Activated effector memory CD4-positive, alpha-beta T cell treated with Interleukin-2 at 50 U/mL for 16 hours (primary cell): ENCODE results near the gene HOXB1.
"Not testable (repeated sequence)": the region's sequence is repeated elsewhere in the genome, so short reads cannot be mapped to it uniquely, and the experiment has no call there.

Source experiments
- DNase-seq: peaks from one replicate; pipeline ENCODE4 v3.0.0-alpha.2; 2020

HOXB1 gene

DNA sequence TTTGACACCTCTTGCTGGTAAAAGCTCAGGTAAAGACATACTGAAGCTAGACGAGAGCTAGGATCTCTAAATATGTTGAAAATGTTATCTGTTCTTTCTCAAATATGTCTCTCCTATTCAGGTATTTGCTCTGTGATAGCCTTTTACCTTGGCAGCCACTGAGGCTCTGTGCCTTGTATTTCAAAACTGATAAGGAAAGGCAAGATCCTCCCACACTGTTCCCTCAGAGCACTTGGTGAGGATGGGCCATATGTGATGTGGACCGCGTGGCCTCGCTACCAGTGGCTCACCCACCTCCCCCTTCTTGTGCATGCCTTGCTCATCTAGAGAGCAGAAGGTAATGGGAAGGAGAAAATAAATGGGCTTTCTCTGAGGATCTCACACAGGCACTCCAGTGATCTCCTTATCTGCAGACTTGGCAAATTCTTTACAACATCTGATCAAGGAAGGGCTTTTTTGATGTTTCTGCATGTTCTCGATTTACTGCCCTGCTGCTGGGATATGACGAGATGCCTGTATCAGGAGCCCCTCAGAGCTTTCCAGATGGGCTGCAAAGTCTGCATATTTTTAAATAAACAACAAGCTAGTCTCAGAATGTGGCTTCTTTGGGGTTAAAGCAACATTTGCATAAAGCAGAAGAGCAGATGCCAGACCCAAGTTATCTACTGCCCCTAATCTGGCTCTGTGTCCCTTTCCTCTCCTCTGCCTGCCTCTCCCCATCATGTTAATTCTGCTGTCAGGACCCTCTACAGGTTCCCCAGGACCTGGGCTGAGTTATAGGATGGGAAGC lies 16.9 kb downstream of the HOXB1 start:
- no peak for DNase-seq

DNA sequence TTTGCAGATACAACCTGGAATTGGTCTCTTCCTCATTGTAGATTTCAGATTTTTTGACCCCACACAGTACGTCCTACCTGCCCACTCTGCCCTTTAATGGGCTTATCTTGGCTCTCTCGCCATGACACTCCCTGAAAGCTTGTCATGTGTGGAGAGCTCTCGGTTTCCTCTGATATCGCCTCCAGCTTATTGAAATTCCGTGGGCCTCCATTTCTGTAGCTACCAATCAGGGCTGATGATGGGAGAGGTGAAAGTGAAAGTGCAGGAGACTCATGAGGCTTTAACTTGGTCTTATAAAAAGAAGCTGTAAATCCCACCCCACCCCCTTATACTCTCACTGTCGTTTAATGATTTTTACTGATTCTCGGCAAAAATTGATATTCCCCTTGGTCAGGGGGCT lies 17.7 kb downstream of the HOXB1 start:
- no peak for DNase-seq

DNA sequence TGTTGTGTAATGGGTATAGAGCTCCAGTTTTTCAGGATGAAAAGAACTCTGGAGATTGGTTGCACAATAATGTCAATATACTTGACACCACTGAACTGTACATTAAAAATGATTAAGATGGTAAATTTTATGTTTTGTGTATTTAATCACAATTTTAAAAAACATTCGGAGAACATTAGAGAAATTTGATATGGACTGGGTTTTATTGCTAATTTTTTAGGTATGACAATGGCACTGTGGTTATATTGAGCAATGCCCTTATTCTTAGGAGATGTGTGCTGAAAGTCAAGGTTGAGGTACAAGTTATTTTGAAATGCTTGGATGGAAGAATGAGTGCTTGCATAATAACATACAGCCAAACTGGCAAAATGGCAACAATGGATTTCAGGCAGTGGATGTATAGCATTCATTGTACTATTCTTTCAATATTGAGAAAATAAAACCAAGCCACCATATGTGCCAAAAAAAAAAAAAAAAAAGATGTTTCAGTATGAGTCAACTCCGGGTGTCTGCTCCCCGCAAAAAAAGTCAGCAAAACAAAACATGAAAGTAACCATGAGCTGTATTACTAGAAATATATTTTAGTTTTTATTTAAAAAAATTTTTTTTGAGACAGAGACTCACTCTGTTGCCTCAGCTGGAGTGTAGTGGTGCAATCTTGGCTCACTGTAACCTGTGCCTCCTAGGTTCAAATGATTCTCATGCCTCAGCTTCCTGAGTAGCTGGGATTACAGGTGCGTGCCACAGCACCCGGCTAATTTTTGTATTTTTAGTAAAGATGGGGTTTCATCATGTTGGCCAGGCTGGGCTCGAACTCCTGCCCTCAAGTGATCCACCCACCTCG lies 19.8 kb downstream of the HOXB1 start:
- peak; percentile 29 for DNase-seq

DNA sequence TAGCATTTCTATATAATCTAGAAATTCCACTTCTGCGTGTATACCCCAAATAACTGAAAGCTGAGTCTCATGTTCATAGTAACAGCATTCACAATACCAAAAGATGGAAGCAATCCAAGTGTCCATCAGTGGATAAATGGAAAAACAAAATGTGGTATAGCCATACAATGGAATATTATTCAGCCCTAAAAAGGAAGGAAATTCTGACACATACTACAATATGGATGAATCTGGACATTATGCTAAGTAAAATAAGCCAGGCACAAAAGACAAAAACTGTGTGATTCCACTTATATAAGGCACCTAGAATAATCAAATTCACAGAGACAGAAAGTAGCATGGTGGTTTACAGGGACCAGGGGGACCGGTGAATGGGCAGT lies 20.4 kb downstream of the HOXB1 start:
- no peak for DNase-seq

DNA sequence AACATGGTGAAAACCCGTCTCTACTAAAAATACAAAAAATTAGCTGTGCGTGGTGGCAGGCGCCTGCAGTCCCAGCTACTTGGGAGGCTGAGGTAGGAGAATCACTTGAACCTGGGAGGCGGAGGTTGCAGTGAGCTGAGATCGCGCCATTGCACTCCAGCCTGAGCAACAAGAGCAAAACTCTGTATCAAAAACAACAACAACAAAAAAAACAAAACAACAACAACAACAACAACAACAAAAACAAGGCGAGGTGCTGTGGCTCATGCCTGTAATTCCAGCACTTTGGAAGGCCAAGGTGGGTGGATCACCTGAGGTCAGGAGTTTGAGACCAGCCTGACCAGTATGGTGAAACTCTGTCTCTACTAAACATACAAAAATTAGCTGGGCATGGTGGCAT lies 21.1 kb downstream of the HOXB1 start:
- not testable (repeated sequence) for DNase-seq

DNA sequence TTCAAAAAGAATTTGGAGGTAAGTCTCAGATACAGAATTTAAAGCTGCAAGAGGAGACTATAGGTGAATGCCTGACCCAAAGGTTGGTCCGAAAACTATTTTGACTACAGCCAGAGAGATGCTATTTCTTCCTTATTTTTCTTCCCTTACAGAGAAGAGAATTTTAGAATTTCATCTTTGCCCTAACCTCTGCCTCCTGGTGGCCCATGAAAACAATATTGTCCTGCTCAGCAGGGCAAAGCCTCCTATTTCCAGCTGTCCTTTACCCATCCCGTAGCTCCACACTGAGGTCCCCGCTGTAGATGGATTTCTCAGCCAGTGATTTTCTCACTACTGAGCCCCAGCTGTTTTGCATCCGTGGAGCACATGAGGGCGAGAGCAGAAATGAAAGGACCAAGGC lies 24.6 kb downstream of the HOXB1 start:
- DNase-seq, result no peak

DNA sequence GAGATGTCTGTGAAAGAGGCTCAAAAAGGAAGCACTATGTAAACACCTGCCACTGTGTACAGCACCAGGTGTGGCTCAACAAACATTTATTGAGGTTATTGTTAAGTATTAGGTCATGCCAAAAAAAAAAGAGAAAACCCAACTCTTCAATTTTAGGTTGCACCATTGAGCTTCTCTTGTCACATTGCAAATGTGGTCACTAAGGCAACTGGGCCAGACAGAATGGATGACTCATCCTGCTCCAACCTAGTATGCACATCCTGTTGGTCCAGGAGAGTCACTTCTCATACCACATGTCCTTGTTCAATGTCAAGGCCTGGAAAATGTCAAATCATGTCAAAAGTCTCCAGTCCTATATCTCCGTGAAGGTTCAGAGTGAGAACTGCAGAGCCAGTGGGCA lies 25.0 kb downstream of the HOXB1 start:
- peak; percentile 34 for DNase-seq

DNA sequence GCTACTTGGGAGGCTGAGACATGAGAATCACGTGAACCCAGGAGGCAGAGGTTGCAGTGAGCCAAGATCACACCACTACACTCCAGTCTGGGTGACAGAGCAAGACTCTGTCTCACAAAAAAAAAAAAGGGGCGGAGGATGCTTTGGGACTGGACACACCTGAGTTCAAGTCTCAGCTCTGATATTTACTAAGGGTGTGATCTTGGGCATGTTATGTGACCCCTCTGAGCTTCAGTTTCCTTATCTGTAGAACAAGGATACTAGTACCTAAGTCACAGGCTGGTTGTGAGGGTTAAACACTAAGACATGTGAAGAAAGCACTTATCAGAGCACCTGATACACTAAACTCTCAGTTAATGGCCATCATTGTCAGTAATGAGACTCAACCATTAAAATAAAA lies 25.9 kb downstream of the HOXB1 start:
- DNase-seq, result no peak

DNA sequence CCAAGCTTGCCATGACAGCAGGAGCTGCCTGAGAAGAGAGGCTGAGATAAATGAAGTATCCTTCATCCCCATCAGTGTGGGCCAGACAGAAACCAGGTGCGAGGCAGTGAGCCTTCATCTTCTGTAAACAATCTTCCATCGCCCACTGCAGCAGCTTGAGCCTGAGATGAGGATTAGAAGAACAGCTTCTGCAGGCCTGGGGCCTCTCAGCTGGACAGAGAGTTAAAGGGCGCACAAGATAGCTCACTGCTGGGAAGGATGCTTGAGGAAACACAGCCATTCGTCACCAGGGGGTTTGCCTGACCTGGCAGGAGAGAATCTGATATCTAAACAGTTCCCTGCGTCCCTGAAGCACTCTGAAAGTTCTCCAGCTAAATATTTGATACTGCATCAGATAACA lies 27.1 kb downstream of the HOXB1 start:
- DNase-seq, result no peak

DNA sequence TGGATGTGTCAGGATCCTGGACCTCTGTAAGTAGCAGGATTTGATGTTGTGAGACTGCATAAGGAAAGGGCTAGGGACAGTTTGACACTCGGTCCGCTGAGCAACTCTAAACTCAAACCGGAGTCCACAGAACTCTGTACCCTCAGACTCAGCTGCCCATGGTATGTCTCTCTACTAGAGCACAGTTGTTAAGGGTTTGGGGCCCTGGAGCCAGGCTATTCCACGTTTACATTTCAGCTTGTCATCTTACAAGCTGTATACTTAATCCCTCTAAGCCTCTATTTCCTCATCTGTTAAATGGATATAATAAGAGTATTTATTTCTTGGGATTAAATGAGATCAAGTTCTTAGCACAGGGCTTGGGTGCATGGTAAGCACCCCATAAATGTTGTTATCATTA lies 27.9 kb downstream of the HOXB1 start:
- DNase-seq, result no peak

DNA sequence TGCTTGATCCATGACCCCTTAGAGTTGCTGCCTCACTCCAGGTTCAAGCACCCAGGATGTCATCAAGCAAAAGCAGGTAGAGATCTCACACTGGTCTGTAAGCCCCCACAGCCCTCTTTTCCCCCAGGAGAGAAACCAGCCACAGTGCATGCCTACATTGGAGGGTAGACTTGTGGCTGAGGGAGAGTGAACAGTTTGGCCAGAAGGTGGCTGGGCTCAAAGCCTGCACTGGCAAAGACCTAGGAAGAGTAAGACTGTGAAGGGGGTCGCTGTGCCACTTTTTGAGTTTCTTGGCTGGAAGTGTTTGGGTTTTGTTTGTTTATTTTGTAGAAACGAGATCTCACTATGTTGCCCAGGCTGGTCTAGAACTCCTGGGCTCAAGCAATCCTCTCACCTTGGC lies 28.5 kb downstream of the HOXB1 start:
- no peak for DNase-seq

DNA sequence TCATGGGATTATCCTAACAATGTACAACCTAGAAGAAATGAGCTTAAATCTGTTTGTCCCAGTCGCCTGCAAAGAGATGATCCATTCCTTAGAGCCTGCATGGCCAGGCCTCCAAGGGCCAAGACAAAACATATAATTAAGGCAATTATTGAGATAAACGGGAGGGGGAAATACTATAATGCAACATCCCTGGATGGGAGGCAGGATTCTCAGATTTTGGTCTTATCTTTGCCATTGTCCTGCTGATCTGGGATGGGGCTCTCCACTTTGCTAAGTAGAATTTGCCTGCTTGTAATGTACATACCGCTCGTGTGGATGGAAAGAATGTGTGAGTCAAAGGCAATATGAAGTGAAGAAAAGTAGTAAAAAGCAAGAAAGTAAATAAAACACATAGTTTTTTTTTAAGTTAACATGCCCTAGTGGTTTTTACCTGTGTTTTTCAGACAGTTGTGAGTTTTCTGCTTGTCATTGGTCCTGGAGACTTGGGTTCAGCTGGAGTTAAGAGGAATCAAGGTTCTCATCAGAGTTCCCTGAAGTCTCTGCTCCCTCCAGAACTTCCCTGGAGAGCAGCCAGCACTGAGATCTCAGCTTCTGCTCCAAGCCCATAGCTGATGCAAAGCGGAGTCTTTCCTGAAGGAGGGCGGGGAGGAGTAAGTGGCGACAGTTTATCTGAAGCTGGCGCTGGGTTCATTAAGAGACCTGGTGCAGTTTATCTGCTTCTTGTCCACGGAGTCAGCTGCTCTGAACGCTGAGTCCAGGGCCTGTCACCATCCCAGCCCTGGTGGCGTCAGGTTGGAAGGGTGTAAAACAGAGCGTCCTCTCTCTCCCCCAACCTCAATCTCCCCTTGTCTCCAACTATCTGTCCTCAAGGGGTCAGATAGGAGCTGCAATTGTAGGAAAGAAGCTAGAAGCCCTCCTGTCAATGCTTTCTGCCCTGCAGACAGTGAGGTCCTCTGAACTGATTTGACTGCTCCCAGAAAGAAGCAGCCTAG lies 30.1 kb downstream of the HOXB1 start:
- no peak for DNase-seq

DNA sequence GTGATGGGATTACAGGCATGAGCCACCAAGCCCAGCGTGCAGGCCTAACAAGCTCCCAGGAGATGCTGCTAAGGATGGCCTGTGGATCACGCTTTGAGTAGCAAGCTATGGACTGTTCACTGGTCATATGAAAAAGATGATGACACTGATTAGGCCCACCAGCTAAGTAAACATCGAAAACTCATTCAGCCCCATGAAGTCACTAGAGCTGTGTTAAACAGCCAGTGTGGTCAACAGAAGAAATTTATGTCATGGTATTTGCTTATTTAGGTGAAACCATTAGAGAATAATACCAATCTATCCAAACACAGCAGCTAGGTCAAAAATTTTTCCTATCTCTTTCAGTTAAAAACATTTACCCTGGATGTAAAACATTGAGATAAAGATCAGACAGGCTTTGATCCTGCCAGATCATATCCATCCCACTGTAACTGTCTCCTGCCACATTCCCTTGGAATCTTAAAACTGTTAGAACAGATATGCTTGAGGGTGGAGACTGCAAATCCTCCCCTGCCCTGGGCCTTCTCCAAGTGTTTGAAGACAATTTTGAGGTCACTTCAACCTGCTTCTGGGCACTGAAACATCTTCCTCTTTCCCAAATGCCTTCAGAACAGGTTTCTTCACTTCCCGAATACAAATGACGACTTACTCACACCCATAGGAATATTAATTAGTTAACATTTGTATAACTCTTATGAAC lies 30.9 kb downstream of the HOXB1 start:
- DNase-seq, result no peak

DNA sequence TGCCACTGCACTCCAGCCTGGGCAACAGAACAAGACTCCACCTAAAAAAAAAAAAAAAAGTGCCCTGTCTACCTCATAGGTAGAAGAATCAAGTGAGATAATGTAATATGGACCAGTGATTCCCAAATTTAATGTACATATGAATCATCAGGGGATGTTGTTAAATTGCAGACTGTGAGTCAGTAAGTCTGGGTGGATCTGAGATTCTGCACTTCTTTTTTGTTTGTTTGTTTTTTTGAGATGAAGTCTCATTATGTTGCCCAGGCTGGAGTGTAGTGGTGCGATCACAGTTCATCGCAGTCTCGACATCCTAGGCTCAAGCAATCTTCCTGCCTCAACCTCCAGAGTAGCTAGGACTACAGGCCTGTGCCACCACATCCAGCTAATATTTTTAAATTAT lies 31.6 kb downstream of the HOXB1 start:
- no peak for DNase-seq

DNA sequence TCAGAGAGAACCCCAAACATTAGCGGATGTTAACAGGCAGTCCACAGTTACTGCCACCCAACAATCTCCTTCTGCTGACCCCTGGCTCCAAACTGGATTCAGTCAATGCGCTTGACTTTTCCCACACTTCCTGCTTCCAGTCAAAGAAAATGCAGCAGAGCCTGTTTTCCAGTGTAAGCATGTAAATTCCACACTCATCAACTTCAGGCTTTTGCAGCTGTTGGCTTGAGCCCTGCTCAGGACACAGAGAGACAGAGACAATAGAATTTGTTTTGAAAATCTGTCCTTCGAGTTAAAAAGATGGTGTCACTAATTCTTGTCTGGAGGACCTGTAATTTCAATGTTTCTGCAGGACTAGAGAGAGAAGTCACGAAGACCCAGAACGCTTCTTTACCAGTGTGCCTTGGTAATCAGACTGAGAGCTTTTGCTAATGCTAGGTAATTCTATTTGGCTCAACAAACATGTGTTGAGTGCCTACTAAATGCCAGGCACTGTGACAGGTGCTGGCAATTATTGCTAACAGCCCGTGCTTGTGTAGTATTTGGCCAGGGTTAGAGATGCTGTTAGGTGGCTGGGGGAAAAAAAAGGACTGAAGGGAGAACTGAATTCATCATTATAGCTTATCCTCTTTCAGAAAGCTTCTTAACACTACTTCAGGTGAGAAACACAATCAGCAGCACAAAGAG lies 32.5 kb downstream of the HOXB1 start:
- DNase-seq, result no peak

DNA sequence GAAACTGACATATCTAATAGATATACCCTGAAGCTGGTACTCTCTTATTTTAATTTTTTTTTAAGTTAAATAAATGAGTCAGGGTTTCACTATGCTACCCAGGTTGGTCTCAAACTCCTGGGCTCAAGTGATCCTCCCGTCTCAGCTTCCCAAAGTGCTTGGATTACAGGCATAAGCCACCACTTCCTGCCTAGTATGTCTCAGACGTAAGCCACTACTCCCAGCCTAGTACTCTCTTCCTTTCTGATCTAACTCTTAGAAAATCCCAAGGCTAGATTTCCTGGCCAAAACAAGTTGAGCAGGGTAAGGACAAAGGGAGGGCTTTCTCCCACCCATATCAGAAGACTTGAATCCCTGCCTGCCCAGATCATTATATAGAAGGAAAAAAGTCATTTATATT lies 33.7 kb downstream of the HOXB1 start:
- DNase-seq, result no peak

DNA sequence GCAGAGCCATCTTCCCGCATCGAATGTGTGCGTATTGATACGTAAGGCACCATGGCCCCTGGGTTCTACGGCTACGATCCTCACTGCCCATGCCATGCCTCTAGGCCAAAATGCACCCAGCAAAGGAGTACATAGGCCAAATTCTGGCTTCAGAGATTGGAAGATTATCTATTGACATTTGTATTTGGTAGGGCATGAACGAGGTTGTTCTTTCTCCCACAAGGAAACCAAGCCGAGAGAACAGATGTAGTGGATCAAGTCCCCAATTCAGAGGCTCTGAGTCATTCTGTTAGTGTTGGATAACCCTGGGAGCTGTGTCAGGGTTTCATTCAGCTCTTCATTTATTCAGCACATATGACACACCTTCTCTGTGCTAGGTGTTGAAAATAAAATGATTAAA lies 36.5 kb downstream of the HOXB1 start:
- no peak for DNase-seq

DNA sequence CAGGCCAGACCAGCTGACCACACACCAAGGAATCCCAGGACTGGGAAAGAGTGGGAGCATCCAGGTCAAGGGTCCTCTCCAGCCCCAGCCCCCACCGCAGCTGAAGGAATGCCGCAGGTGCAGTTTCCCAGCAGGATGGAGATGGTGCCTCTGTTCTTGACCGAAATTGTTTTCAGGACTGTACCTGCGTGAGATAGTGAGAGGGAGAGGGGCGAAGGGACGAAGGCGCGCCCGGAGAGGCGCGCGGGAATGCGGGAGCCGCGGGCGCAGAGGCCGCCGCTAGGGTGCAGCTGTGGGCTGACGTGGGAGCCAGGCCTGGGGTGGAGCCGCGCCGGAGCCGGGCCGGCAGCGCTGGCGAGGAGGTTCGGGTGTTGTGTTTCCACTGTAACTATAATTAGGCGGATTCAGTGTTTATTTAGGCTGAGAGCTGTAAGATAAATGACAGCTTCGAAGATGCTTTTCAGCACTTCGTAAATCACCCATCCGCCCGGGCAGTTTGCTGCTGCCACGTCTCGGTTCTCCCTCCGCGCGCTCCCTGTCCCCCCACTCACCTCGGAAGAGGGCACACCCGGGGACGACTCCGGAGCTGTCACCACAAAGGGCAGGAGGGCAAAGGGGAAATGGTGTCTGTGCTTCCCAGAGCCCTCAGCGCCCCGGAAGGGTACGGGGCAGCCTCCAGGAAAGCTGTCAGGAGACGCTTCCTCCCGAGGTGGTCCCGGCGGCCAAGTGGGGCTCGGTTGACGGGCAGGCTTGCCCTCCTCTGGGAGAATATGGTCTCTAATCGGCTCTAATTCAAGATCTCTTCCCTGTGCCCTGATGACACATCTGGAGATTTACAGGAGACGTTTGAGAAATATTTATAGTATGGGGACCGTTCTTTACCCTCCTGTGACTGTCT lies 38.2 kb downstream of the HOXB1 start:
- peak; percentile 59 for DNase-seq

DNA sequence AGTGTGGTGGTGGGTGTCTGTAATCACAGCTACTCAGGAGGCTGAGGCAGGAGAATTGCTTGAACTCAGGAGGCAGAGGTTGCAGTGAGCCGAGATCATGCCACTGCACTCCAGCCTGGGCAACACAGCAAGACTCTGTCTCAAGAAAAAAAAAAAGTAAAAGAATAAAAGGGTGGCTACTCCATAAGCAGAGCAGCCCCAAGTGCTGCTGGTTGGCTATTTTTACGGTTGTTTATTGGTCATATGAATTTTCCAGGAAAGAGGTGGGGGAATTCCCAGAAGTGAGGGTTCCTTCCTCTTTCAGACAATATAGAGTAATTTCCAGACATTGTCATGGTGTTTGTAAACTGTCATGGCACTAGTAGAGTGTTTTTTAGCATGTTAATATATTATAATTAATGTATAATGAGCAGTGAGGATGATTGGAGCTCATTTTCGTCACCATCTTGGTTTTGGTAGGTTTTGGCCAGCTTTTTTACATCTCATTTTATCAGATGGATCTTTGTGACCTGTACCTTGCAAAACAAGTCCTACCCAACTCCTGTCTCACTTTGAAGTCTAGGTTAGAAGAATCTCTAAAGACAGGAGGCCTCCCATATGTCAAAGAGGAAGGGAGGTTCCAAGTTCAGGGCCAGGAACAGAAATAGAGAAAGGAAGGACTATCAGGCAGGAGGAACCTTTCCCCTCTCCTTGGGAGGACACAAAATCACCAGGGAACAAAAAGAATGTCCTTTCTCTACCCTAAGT lies 39.1 kb downstream of the HOXB1 start:
- no peak for DNase-seq

DNA sequence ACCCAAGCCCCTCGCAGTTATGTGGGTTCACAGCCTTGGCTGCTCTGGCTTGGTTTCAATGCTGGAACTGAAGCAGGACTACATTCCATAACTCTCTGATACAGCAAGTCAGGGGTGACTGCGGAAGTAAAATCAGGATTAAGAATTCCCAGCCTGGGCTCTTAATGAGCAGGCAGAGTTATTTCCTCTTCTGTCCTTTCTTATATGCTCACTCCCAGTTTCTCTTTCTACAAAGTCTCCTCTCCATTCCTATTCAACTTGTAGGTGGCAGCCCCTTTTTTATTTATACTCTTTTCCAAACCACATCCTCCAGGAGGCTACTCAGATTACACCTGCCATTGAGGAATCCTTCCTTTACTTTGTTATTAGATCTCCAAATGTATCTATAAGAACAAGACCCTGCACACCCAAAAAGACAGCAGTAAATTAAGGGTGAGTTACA lies 40.3 kb downstream of the HOXB1 start:
- DNase-seq, result no peak
